IMR-90 (cell line): ENCODE data around the gene OR2C1. TPM values are rescaled to one million over a fixed set of nuclear protein-coding genes. Genes with fewer than 3 reads are reported as not detected.
A peak's percentile ranks its signal among the peaks of the same experiment; 100 is the strongest.

Experiments
- ATAC-seq: fragments of 200-7000 bp; cut with Tn5 transposase; 2 replicates; pipeline ENCODE4 v1.9.1; 2020; ENCODE audit warnings: low read depth, mild to moderate bottlenecking, moderate library complexity
- BruUV-seq: library from RNA; stranded (reverse); fragments of 400-500 nt; replicated peaks from 2 replicates; lab custom pipeline; 2021; lab: Mats Ljungman, UMichigan
- CTCF ChIA-PET: fragments of 300-600 bp; formaldehyde crosslinking; extraction: SDS; loops from one replicate; lab custom pipeline; 2021; ENCODE audit warnings: antibody characterized with exemption; lab: Yijun Ruan, JAX
- POLR2A ChIA-PET: fragments of 300-600 bp; sonication (Branson Sonifier 250); formaldehyde crosslinking; loops from one replicate; lab custom pipeline; 2022; ENCODE audit warnings: antibody characterized with exemption; ENCODE audit not compliant: unreplicated experiment; lab: Charles Lee
- DNase-seq: peaks from one replicate; pipeline ENCODE4 v3.0.0; 2013
- H2AFZ ChIP-seq: replicated peaks from 2 replicates; pipeline ENCODE3; 2013; ENCODE audit warnings: low read length, mild to moderate bottlenecking; ENCODE audit not compliant: poor library complexity
- H2AK5ac ChIP-seq: 2 replicates; pipeline ENCODE4 v1.6.1; 2013; ENCODE audit warnings: low read depth, low read length, inconsistent platforms
- H2AK9ac ChIP-seq: replicated peaks from 2 replicates; pipeline ENCODE3; 2013; ENCODE audit warnings: mild to moderate bottlenecking, low read depth, low read length, moderate library complexity; ENCODE audit not compliant: poor library complexity
- H2BK120ac ChIP-seq: 2 replicates; pipeline ENCODE4 v1.6.1; 2013; ENCODE audit warnings: low read depth, low read length, inconsistent platforms
- H2BK15ac ChIP-seq: 3 replicates; pipeline ENCODE4 v1.6.1; 2013; ENCODE audit warnings: low read depth, low read length, inconsistent platforms
- H2BK20ac ChIP-seq: 2 replicates; pipeline ENCODE4 v1.6.1; 2013; ENCODE audit warnings: low read depth, mild to moderate bottlenecking, inconsistent platforms, low read length, moderate library complexity
- H2BK5ac ChIP-seq: 2 replicates; pipeline ENCODE4 v1.6.1; 2013; ENCODE audit warnings: mild to moderate bottlenecking, low read depth, low read length, inconsistent platforms; ENCODE audit not compliant: poor library complexity, severe bottlenecking
- H3K14ac ChIP-seq: replicated peaks from 2 replicates; pipeline ENCODE4 v1.6.1; 2013; ENCODE audit warnings: low read depth, low read length, inconsistent platforms
- H3K18ac ChIP-seq: 2 replicates; pipeline ENCODE4 v1.6.1; 2013; ENCODE audit warnings: low read depth, low read length, control low read depth
- H3K23ac ChIP-seq: 2 replicates; pipeline ENCODE4 v1.6.1; 2013; ENCODE audit warnings: low read depth, low read length, inconsistent platforms
- H3K27ac ChIP-seq: 2 replicates; pipeline ENCODE4 v1.5.1; 2013; ENCODE audit warnings: mild to moderate bottlenecking, control low read depth, low read length; ENCODE audit not compliant: insufficient read depth
- H3K27me3 ChIP-seq: 2 replicates; pipeline ENCODE4 v1.6.1; 2013; ENCODE audit warnings: low read length; ENCODE audit not compliant: control insufficient read depth, insufficient read depth
- H3K36me3 ChIP-seq: 2 replicates; pipeline ENCODE4 v1.6.1; 2013; ENCODE audit warnings: low read length, mixed read lengths; ENCODE audit not compliant: control insufficient read depth, insufficient read depth
- H3K4ac ChIP-seq: 2 replicates; pipeline ENCODE4 v1.6.1; 2013; ENCODE audit warnings: low read depth, low read length, inconsistent platforms
- H3K4me1 ChIP-seq: 2 replicates; pipeline ENCODE4 v1.6.1; 2013; ENCODE audit warnings: low read length, mixed read lengths; ENCODE audit not compliant: control insufficient read depth, insufficient read depth
- H3K4me2 ChIP-seq: 2 replicates; pipeline ENCODE4 v1.6.1; 2013; ENCODE audit warnings: low read depth, mild to moderate bottlenecking, control low read depth, low read length, moderate library complexity
- H3K4me3 ChIP-seq: 2 replicates; pipeline ENCODE4 v1.5.1; 2013; ENCODE audit warnings: low read depth, mild to moderate bottlenecking, control low read depth, low read length, moderate library complexity; ENCODE audit not compliant: insufficient read depth
- H3K56ac ChIP-seq: 2 replicates; pipeline ENCODE4 v1.6.1; 2013; ENCODE audit warnings: low read length, inconsistent platforms; ENCODE audit not compliant: insufficient read depth; ENCODE audit errors: extremely low read depth
- H3K79me1 ChIP-seq, 2 experiments: 2 replicates each; pipeline ENCODE4 v1.6.1; 2013; ENCODE audit warnings: low read length in 2 of 2, inconsistent platforms in 1 of 2, low read depth in 1 of 2
- H3K9ac ChIP-seq: 2 replicates; pipeline ENCODE4 v1.6.1; 2013; ENCODE audit warnings: low read depth, low read length, control low read depth
- H3K9me1 ChIP-seq: 2 replicates; pipeline ENCODE4 v1.6.1; 2013; ENCODE audit warnings: low read length, inconsistent platforms; ENCODE audit not compliant: insufficient read depth
- H3K9me3 ChIP-seq: 2 replicates; pipeline ENCODE4 v1.6.1; 2013; ENCODE audit warnings: low read length; ENCODE audit not compliant: control insufficient read depth, insufficient read depth
- H4K20me1 ChIP-seq: 2 replicates; pipeline ENCODE4 v1.6.1; 2013; ENCODE audit warnings: low read length, inconsistent platforms; ENCODE audit not compliant: insufficient read depth
- H4K5ac ChIP-seq: 2 replicates; pipeline ENCODE4 v1.6.1; 2013; ENCODE audit warnings: mild to moderate bottlenecking, low read depth, low read length, control low read depth
- H4K8ac ChIP-seq, 2 experiments: 2 replicates each; pipeline ENCODE4 v1.6.1; 2013; ENCODE audit warnings: low read depth in 2 of 2, low read length in 2 of 2, control low read depth in 1 of 2, inconsistent platforms in 1 of 2
- H4K91ac ChIP-seq: 2 replicates; pipeline ENCODE4 v1.6.1; 2013; ENCODE audit warnings: low read depth, low read length, inconsistent platforms; ENCODE audit not compliant: insufficient read depth
- CHD1 ChIP-seq: IDR thresholded peaks from 2 replicates; pipeline ENCODE4 v1.6.1; 2012; ENCODE audit warnings: low read depth, low read length, improper control_type of control experiment
- MAZ ChIP-seq: IDR thresholded peaks from 2 replicates; pipeline ENCODE4 v1.6.1; 2012; ENCODE audit warnings: low read depth, mild to moderate bottlenecking, low read length, improper control_type of control experiment, moderate library complexity, borderline replicate concordance
- WGBS, 2 experiments: methylation state at CpG; one replicate each; pipeline versions ENCODE4 v1.1.5 to v1.1.7; 2013; ENCODE audit warnings: missing lambda C conversion rate in 2 of 2; ENCODE audit not compliant: insufficient read length in 1 of 2; ENCODE audit errors: extremely low coverage in 2 of 2; 5-methylcytosine and 5-hydroxymethylcytosine counted together
- dilution Hi-C: fragments of 300-500 bp; cut with HindIII; formaldehyde crosslinking; loops from one replicate; pipeline ENCODE4 v1.14.3; 2018; ENCODE audit warnings: low sequenced_read_pairs; ENCODE audit not compliant: unreplicated experiment
- in situ Hi-C: fragments of 300-500 bp; cut with MboI; formaldehyde crosslinking; loops from 3 replicates; pipeline ENCODE4 v1.14.3; 2019; ENCODE audit warnings: low sequenced_read_pairs, inconsistent platforms, mixed read lengths
- intact Hi-C: fragments of 100-400 bp; cut with micrococcal nuclease; formaldehyde crosslinking; loops from 2 replicates; pipeline ENCODE4 v1.10.0; 2022
- polyA plus RNA-seq, 3 experiments: library from polyadenylated mRNA; depleted of rRNA; stranded (reverse); fragments of >200 nt; gene quantifications; 2 replicates each; pipeline ENCODE4 v1.2.3, GENCODE V29; 2012; ENCODE audit warnings: low replicate concordance in 1 of 3
- total RNA-seq: library from RNA; depleted of rRNA; stranded (reverse); fragments of >200 nt; gene quantifications from 2 replicates; pipeline ENCODE4 v1.2.3, GENCODE V29; 2012

Gene OR2C1
- total and polyA plus RNA-seq, 2 of the 4 experiments (the other 2 are of a cell fraction) = under 0.01 to 0.05 TPM

GRCh38 chr16:3400446-3400778, 44.7 kb downstream of the OR2C1 start:
- H3K14ac ChIP-seq = peak overlapping the region; percentile 63
- no peak overlapping the region for H3K18ac ChIP-seq
- peak overlapping the region; percentile 47 for H3K4ac ChIP-seq
- H3K27ac ChIP-seq = peak overlapping the region; percentile 66
- intact Hi-C loops = loop anchor here (2.0 kb wide), 1 partner anchor 58 kb away; no protein-coding TSS in a partner anchor
- BruUV-seq = no TSS peak
- H3K4me2 ChIP-seq = peak overlapping the region; percentile 100
- ChIA-PET CTCF (no interaction called here), POLR2A (interaction anchor here (1.0 kb wide), 1 partner anchor 44 kb away, joined by 3 read pairs; no protein-coding TSS in a partner anchor)
- no peak overlapping the region for H2BK20ac ChIP-seq
- peak overlapping the region; percentile 23 for H2BK5ac ChIP-seq
- H3K27me3 ChIP-seq = no peaks in the 10 kb centered on the region
- DNase-seq (no peak), ATAC-seq (no peak)
- peaks cover 24% of the 10 kb centered on the region for H3K9me3 ChIP-seq
- peak overlapping the region; percentile 23; the same call in 1 of the 2 replicates for H4K5ac ChIP-seq
- H3K4me1 ChIP-seq = peaks cover 4% of the 10 kb centered on the region
- H3K9me1 ChIP-seq = no peaks in the 10 kb centered on the region
- peak overlapping the region; percentile 73 for H3K4me3 ChIP-seq
- no peak overlapping the region for H4K91ac ChIP-seq
- peak overlapping the region; percentile 64 for H3K23ac ChIP-seq
- dilution Hi-C loops = no loop called here
- peaks cover 2% of the 10 kb centered on the region; the same call in 1 of the 2 replicates for H4K20me1 ChIP-seq
- H3K79me1 ChIP-seq = peaks cover 47 to 63% of the 10 kb centered on the region in 2 experiments
- in situ Hi-C loops = no loop called here
- no peak overlapping the region for H2BK15ac ChIP-seq
- peak overlapping the region; percentile 60 for H3K56ac ChIP-seq
- WGBS, 2 experiments = 7% methylated on average over 6 of the region's 18 CpGs; no CpG with 5 or more reads in 1 of the 2 experiments
- H2BK120ac ChIP-seq = no peak overlapping the region
- H2AK9ac ChIP-seq = peak overlapping the region; percentile 73
- H3K36me3 ChIP-seq = peaks cover 39% of the 10 kb centered on the region
- peak overlapping the region; percentile 94 for H2AFZ ChIP-seq
- peak overlapping the region; percentile 43 to 59; a peak in 2 of 4 replicates for H4K8ac ChIP-seq
- TF ChIP-seq CHD1 (no peak), MAZ (no peak)
- peak overlapping the region; percentile 89 for H3K9ac ChIP-seq
- H2AK5ac ChIP-seq = no peak overlapping the region
